ENCODE data around the gene CFTR. TPM values are rescaled to one million over a fixed set of nuclear protein-coding genes. Genes with fewer than 3 reads are reported as not detected.

The CFTR gene
- total and polyA plus RNA-seq, 10 of the 15 experiments (the other 5 are each of a cell fraction or from before 2014, with no cell fraction given): 0.02 to 2.3 (median 0.21) TPM; not detected in 1

- POLR2A ChIA-PET: no interaction called here
These were observed 22.5 kb downstream of the CFTR start for GRCh38 chr7:117502331-117502730.

More at GRCh38 chr7:117502331-117502730, 22.5 kb downstream of the CFTR start:
- no peaks in the 10 kb centered on the region for H3K27me3 ChIP-seq (replicated peaks in 1 of 2; ENCODE audit: control insufficient read depth in 2 of 2, insufficient read depth in 2 of 2, low read length in 1 of 2)
- no peaks in the 10 kb centered on the region for H3K79me2 ChIP-seq (ENCODE audit: control insufficient read depth, insufficient read depth, low read length)
- TF ChIP-seq RFX5 (IDR thresholded peaks at IDR 0.05; ENCODE audit: low read depth, low read length) (no peak), MAX (IDR thresholded peaks at IDR 0.05; ENCODE audit: low read depth, low read length) (no peak), YY1 (IDR thresholded peaks at IDR 0.05; ENCODE audit: low read depth, low read length) (no peak), RUNX3 (IDR thresholded peaks at IDR 0.05; ENCODE audit: low read length) (no peak), RCOR1 (conservative IDR thresholded peaks at IDR 0.05; ENCODE audit: low read depth, low read length) (no peak), E2F4 (IDR thresholded peaks at IDR 0.05; ENCODE audit: low read depth, low read length) (no peak), ZNF207 (IDR thresholded peaks at IDR 0.05; ENCODE audit: borderline replicate concordance) (no peak), TBL1XR1 (IDR thresholded peaks at IDR 0.05; ENCODE audit: low read depth, low read length) (no peak), SREBF2 (IDR thresholded peaks at IDR 0.05; ENCODE audit: low read length) (no peak), MEF2A (IDR thresholded peaks at IDR 0.05; ENCODE audit: insufficient read depth, low read depth, low read length) (no peak), ZBTB4 (CRISPR knock-in tag; IDR thresholded peaks at IDR 0.05) (no peak), PML (IDR thresholded peaks at IDR 0.05; ENCODE audit: low read length) (no peak), ZBTB33 (IDR thresholded peaks at IDR 0.05) (no peak), CEBPB (IDR thresholded peaks at IDR 0.05; ENCODE audit: borderline replicate concordance in 1 of 2, low read depth in 2 of 2, low read length in 2 of 2) (no peak), RAD51 (IDR thresholded peaks at IDR 0.05) (no peak), SIN3A (IDR thresholded peaks at IDR 0.05; ENCODE audit: low read depth, low read length) (no peak)
- ChIA-PET RAD21 (ENCODE audit: unreplicated experiment) (no interaction called here), SMC1A (ENCODE audit: uncharacterized antibody, unreplicated experiment) (no interaction called here), CTCF (no interaction called here)
- H3K9ac ChIP-seq (ENCODE audit: control insufficient read depth, insufficient read depth, low read length): no peak overlapping the region
- H3K27ac ChIP-seq (ENCODE audit: control insufficient read depth, insufficient read depth): no peak overlapping the region
- 32% methylated on average over 3 of the region's 3 CpGs for WGBS (ENCODE audit: insufficient coverage, insufficient replicate concordance, low lambda C conversion rate, missing lambda C conversion rate)
- no TSS peak for BruUV-seq (replicated peaks)
- no peaks in the 10 kb centered on the region for H4K20me1 ChIP-seq (ENCODE audit: control insufficient read depth, insufficient read depth)
- H2AFZ ChIP-seq (ENCODE audit: control insufficient read depth, low read depth, low read length): no peak overlapping the region
- H3K4me2 ChIP-seq (ENCODE audit: control insufficient read depth, insufficient read depth): no peak overlapping the region
- DNase-seq (ENCODE audit: low read depth, low spot score) (no peak), FAIRE-seq (no peak), ATAC-seq (no peak)
- no peak overlapping the region for H3K4me3 ChIP-seq
- in situ Hi-C loops (cut with MboI) (no loop called here), intact Hi-C loops (cut with micrococcal nuclease; ENCODE audit: unreplicated experiment) (no loop called here)
- H3K36me3 ChIP-seq (ENCODE audit: control insufficient read depth in 2 of 2, insufficient read depth in 2 of 2, low read length in 1 of 2): no peaks in the 10 kb centered on the region
- no peaks in the 10 kb centered on the region for H3K4me1 ChIP-seq (ENCODE audit: control insufficient read depth, insufficient read depth, low read length)
- no peaks in the 10 kb centered on the region for H3K9me3 ChIP-seq (replicated peaks; ENCODE audit: control insufficient read depth, insufficient read depth, low read length)

Data from GM12878 (cell line).